Measurements from ENCODE around the gene RAD51B.

The RAD51B gene

DNA sequence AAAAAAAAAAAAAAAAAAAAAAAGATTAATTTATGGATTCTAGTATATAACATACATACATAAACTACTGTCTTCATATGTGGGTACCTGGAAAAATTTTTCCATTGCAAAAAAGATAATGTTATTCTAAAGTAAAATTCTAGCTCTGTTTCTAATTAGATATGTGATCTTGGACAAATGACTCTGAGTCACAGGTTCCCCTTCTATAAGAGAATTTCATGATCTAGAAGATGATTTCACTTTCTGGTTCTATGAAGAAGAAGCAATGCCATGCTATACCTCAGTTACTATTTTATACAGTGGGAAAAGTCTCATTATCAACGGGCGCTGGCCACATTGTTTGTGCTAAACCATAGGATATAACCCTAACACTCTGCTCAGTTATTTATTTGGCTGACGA lies 622.0 kb downstream of the RAD51B start:
- no peak for DNase-seq (ENCODE audit: low spot score)

DNA sequence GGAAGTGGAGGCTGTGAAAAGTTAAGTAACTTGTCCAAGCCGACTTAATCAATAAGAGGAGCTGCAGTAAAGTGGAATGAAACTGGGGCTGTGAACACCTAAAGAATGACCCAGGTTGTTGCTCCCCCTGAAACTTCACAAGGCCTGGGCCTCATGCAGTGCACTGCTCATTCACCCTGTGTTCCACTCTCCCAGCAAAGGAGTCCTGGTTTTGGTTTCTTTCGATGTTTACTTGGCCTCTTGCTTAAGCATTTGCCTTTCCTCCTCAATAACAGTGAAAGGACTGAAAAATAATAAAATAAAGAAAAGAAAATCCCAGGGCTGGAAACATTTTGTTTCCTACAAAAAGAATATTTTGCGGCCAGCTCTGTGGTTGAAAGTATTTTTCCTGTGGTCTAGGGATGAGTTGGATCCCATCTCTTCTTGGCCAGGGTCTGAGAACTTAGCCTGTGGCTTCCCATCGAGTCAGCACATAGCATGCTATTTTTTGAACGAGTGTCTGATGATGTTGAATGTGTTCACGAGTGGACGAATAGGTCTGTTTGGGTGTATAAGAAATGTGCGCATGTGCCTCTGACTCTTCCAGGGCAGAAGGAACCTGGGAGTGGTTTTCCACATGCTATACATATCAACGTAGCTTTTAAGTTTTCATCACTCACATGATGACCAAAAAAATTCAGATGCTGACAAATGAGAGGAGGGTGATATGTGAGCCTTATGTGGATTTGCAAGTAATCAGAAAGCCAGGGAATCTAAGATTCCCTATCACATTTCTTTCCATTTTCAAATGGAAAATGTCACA lies 623.5 kb downstream of the RAD51B start:
- DNase-seq (ENCODE audit: low spot score): no peak

GRCh38 chr14:68444449-68445168 lies 625.0 kb downstream of the RAD51B start:
- DNase-seq (ENCODE audit: low spot score): no peak

- no peak for DNase-seq (ENCODE audit: low spot score)
Measured at GRCh38 chr14:68446243-68447040, 626.9 kb downstream of the RAD51B start.

- DNase-seq (ENCODE audit: low spot score): no peak
Measured at GRCh38 chr14:68447581-68448251, 628.1 kb downstream of the RAD51B start.

GRCh38 chr14:68448252-68448902 lies 628.8 kb downstream of the RAD51B start:
- DNase-seq (ENCODE audit: low spot score): no peak

- DNase-seq (ENCODE audit: low spot score): no peak
Measured at GRCh38 chr14:68449561-68450181, 630.1 kb downstream of the RAD51B start.

DNA sequence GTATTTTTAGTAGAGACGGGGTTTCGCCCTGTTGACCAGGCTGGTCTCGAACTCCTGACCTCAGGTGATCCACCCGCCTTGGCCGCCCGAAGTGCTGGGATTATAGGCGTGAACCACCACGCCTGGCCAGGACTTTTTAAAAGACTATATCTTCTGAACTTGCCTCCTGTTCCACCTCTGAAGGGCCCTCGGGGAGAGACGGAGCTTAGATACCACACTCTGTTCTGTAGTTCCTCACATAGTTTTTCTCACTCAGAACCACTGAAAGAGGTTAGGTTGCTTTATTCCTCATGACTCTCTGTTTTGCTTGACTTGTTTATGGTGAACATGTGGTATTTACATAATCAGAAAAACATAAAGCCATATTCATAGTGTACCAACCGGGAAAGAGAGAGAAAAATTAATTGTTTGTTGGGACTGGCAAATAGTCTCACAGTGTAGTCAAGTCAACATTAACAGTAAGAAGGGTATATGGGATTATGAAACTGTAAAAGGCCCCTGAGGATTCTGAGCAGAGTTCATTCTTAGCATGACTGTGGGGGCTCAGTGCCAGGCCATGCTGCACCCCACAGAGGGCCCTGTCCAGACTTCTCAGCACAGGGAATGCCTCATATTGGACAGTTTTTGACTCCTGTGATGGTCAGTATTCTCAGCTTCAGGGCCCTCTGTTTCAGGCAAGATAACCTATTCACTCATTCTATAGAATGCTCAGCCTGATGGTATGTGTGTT lies 631.0 kb downstream of the RAD51B start:
- DNase-seq (ENCODE audit: low spot score): no peak

- DNase-seq (ENCODE audit: low spot score): no peak
Measured at GRCh38 chr14:68451696-68452373, 632.3 kb downstream of the RAD51B start.

- DNase-seq (ENCODE audit: low spot score): no peak
Measured at GRCh38 chr14:68458253-68458652, 638.7 kb downstream of the RAD51B start.

GRCh38 chr14:68458840-68459469 lies 639.4 kb downstream of the RAD51B start:
- no peak for DNase-seq (ENCODE audit: low spot score)

DNA sequence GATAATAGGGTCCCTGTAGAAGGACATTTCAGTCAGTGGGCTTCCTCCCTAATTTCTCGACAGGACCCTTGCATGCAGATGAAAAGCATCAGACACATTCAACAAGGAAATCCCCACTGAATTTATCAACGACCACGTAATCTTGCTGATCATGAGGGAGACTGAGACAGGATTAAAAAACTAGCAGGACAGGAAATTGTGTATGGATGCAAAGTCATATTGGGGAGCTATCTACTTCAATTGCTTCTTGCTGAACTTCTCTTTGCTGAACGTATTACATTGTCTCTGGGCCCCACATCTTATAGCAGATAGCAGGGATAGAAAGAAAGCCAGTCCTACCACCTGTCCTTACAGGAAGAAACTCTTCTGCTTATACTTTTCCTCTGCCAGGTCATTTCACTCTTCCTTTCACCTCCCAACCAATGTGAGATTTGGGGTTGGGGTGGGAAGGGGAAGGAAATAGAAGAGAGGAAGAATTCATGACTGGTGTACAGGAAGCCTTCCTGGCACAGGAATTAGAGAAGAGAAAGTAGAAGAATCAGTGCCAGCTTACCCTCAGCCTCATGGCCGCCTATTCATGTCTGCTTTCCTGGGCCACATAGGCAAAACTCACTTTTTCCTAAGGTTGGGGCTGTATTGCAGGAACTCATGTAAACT lies 640.0 kb downstream of the RAD51B start:
- no peak for DNase-seq (ENCODE audit: low spot score)

- no peak for DNase-seq (ENCODE audit: low spot score)
Measured at GRCh38 chr14:68460541-68460940, 641.0 kb downstream of the RAD51B start.

DNA sequence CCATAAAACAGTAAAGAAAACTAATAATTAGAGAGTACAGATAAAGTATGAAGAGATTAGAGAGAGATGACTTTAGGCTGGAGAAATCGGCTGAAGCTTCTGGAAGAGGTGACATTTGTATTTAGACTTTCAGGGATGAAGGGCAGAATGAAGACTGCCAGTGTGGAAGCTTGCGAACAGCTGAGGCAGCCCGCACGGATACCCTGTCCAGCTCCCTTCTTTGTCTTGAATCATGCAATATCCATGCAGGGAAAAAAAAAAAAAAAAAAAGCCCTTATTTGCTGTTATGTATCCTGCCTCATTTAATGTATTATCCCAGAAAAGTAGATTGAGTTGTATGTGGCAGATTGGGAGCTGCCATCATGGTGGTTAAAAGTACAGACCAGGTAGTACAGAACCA lies 641.5 kb downstream of the RAD51B start:
- no peak for DNase-seq (ENCODE audit: low spot score)

DNA sequence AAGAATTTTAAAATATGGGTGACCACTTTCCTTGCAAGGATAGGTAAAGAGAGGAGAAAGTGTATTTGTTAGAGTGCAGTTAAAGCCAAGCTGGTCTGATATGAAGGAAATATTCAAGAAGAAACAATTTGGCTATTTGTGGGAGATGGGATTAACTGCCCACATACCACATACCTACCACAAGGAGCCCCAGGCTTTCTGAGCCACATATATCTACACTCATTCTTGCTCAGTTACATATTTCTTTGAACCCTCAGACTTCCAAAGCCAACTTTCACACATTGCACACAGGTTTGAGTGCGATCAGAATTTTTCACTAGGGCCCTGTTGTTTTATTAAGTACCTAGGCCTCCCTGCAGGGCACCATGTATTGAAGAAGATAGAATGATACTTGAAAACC lies 643.1 kb downstream of the RAD51B start:
- DNase-seq (ENCODE audit: low spot score): no peak

GRCh38 chr14:68463299-68463698 lies 643.7 kb downstream of the RAD51B start:
- DNase-seq (ENCODE audit: low spot score): no peak

- no peak for DNase-seq (ENCODE audit: low spot score)
Measured at GRCh38 chr14:68463705-68464374, 644.3 kb downstream of the RAD51B start.

DNA sequence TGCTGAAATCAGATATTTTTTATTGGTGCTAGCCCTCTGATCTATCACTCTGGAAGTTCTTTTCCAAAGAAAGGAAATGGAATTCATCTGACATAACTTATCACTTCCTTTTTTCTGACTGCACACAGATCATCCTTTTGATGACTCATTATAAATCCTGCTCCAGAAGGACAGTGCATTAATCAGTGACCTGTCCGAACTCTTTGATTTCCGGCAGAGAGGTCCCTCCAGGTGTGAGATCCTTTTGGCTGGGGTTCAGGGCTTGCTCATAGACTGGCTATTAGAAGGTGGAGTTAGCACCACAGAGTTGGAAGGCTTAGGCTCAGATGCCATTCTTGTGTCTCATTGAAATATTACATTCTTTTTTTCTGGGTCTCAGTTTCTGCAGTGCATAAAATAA lies 645.1 kb downstream of the RAD51B start:
- no peak for DNase-seq (ENCODE audit: low spot score)

Measured in CD4-positive, alpha-beta T cell treated with Interleukin-6 at 100 ng/mL for 8 hours (primary cell).